NK-92 treated with Interleukin-12 subunit alpha and Interleukin-12 subunit beta, amount 100 ng/mL, for 24 hours (cell line): ENCODE results near the gene GRIPAP1.
A peak's percentile ranks its signal among the peaks of the same experiment; 100 is the strongest.

Experiments
- DNase-seq: peaks from one replicate; lab custom pipeline; 2025; lab: John Stamatoyannopoulos, UW

Gene GRIPAP1

DNA sequence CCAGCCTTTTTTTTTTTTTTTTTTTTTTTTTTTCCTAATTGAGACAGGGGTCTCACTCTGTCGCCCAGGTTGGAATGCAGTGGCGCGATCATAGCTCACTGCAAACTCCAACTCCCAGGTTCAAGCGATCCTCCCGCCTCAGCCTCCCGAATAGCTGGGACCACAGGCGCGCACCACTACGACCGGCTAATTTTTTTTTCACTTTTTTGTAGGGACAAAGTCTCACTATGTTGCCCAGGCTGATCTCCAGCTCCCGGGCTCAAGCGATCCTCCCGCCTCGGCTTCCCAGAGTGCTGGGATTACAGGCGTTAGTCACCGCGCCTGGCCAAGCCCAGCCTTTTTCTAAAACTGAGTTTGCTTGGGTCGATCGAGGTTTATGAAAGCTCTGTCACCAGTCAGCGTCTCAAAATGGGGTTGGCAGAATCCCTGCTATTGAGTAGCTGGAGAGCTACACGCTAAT is 43.4 kb downstream of the GRIPAP1 start:
- no peak for DNase-seq

DNA sequence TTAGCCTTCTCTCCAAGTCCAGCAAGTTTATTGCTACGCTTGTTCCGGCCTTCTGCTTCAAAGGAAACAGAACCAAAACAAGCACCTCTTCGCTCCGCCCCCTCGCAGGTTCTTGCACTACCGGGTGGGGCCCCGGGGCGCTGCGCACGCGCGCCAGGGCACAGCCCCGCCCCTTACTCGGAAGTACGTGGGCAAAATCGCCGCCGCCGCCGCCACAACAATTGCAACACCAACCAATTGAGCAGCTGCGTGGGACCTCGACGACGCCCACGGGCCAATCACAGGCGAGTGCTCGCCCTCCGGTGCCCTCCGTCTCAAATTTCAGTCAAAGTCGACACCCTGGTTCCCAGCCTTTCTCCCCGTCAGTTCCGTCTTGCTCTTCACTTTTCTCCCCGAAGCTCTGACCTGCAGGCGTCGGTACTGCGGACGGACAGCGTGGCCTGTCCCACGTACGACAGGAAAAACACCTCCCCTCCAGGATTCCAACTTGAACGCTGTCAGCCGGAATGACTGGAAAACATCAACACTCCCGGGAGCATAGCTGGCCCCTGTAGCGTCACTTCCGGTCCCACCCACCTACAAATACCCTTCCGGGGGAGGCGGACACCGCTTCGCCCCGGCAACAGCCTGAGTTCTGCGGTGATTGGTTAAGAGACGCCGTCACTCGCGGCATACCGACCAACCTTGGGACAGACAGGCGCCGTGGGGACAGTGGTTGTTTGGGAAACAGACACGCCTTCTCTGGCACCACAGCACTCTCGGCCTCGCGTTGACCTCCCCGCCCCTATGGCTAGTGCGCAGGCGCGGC is 44.0 kb downstream of the GRIPAP1 start:
- DNase-seq = peak; percentile 93

DNA sequence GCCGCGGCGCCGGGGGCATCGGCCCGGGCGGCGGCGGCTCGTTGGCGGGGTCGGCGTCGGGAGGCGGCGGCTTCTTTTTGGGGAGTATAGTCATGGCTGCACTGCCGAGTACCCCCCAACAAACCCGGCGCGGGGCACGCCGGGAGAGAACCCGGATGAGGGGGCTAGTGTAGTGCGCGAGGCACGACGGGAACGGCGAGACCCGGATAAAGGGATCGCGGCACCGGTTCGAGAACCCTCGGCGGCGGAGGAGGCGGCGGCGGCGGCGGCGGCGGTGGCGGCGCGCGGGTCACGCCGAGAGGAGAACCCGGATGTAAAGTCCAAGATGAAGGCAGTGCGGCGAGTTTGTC is 44.6 kb downstream of the GRIPAP1 start, which contains the start of gene OTUD5:
TSS of gene OTUD5 (minus strand) at position 131 of the 350 bp plus-strand sequence. CDS start at position 94, 37 bp downstream.
- DNase-seq = peak; percentile 67

DNA sequence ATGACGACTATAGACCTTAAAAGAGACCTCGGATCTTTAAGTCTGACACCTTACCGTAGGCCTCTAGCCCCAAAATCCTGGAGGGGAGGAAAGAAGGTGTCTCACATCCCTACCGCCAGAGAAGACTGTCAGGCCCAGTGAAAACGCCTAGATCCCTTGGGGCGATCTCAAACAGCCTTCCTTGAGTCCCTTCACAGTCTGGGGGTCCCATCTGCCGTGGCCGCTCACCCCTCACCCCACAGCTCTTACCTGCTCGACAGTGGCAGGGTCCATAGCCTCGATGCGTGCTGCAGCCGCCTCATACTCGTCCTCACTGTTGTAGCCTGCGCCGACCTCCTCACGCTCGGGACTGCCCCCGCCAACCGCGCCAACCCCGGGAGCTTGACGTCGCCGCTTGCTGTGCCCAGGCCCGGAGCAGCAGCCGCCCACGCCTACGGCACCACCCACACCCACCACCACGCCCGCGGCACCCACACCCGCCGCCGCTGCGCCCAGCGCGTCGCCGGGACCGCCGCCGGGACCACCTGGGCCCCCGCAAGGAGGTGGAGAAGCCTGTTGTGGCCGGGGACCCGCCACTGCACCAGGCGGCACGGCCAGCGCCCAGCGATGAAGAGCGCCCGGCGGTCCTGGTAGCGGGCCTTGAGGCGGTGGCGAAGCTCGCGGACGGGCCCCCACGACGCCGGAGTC is 45.2 kb downstream of the GRIPAP1 start:
- no peak for DNase-seq

DNA sequence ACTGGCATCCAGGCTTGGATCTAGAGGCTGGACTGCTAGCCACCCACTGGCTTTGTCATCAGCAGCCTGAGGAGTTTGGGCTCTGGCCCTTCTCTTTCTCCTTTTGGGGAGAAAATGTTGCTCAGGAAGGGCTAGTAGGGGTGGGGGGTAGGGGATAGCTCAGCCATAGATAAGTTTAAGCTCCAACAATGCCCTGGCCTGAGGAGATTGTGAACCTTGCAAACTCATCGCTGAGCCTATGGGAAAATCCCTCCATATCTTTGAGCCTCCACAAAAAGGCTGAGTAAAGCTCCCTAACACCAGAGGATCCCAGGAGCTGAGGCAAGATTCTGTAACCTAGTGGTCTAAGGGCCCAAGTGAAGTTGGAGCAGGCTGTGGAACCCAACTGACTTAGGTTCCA is 53.5 kb downstream of the GRIPAP1 start:
- DNase-seq = no peak

DNA sequence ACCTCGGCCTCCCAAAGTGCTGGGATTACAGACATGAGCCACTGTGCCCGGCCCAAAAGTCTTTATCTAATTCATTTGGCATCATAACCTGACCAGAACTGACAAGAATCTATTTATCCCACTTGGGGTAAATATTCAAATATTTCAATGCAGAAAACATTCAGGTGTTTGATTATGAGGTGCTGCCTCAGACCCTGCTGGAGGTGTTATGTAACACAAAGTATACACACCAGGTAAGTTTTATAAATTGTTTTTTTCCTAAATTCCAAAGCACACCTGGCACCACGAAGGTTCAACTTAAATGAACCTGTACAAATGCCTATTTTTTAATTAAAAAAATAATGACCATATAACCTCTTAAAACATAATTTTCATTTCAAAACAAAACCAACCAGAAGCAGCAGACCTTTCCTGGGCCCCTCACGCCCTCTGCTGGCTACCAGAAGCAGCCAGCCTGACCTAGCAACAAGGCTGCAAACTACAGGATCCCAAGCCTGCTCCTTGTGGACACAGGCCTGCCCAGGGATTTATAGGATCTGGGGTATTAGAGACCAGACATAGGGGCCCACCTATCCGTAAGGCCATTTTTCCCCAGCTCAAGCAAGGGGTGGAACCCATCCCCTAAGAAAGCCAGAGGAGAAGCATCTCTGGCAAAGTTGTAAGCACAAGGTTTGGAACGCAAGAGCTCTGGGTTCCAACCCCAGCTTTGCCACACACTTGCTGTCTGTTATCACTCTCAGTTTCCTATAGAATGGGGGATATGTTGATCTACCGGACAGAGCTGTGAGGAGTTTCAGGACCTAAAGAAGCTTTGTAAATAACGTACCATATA is 56.3 kb downstream of the GRIPAP1 start:
- peak; percentile 24 for DNase-seq

DNA sequence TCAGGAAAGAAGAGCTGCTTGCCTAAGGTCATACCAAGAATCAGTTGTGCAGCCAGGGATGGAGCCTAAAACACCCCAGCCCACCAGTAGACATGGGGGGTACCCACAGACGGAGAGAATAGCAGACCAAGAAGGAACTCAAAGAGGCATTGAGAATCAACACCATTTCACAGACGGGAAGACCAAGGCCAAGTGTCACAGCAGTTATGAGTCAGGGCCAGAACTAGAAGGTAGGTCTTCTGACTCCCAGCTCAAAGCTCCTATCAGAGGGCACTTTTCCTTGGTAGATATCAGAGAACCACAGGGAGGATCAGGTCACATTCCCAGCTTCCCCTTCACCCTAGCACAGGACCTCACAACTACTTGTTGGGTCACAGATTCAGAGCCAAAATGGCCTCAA is 59.2 kb downstream of the GRIPAP1 start:
- no peak for DNase-seq

DNA sequence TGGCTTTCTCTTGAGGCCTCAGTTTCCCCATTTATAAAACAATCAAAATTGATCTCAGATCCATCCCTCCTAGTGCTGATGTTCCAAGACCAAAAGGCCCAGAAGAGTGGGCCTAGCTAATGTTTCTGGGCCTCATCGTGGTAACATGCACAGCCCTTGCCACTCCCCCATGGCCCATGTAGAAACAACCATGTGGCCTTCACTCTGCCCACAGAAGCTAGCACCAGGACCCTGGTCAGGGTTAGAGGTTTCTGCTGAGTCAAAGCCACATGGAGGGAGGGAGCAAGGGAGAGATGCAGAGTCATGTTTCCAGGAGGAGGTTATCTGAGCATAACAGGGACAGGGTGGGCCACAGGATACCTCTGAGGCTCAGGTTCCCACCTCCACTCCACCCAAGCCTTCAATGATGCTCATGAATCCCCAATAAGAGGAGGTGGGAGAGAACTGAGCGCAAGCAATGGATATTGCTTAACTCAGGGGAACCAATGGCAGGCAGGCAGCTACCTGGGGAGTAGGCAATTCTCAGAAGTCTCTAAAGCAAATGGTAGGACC is 61.6 kb downstream of the GRIPAP1 start:
- DNase-seq = peak; percentile 32

DNA sequence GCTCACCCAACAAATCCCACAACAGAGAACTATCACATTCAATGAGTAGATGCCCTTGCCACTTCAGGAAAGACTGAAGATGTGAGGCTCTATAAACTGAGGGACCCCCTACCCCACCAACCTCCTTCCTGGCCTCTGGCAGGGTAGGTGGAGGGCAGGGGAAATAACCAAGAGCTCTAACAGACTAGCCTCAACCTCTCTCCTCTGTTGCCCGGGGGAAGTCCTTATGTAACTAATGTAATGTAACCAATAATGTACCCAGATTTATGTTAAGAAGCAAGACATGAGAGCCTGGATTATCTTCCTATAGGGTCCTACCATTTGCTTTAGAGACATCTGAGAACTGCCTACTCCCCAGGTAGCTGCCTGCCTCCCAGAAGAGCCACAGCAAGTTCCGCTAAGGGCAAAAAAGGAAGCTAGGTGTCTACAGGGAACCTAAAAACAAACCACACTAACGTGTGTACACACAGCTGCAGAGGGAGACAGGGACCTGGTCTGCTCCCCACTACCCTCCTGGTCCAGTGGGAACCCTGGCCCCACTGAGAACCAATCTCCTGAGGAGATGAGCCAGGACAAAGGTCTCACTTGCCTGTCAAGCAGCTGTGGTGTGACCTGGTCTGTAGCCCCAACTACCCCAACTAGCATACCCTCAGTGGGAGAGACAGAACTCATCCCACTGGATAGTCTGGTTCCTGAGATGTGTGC is 62.4 kb downstream of the GRIPAP1 start:
- no peak for DNase-seq

DNA sequence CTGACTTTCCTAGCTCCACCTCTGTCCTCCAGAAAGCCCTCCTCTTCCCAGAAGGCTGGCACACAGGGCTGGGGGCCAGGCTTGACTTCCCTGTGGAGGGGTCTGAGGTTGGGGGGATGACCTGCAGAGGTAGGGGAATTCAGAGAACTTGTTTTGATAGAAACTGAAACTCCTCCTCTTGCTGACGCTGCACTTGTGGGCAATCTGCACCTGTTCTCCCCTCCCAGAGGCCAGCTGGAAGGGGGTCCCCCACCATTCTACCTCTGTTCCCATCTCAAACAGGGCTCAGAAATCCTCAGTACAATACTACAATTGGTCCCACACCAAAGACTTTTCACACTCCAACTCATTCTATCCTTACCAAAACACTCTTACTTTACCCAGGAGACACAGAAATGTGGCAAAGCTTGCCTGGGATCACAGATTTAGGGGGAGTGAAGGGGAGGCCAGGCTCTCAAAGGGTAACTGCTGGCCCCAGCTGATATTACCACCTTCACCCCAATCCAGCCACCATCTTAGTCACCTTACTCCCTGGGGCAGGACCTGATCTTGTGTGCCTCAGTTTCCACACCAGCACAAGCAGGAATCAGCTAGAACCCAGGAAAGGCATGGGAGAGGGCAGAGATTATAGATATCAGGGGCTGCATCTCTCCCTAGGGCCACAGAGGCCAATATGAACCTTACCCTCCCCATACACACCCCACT is 63.2 kb downstream of the GRIPAP1 start:
- peak; percentile 21 for DNase-seq

DNA sequence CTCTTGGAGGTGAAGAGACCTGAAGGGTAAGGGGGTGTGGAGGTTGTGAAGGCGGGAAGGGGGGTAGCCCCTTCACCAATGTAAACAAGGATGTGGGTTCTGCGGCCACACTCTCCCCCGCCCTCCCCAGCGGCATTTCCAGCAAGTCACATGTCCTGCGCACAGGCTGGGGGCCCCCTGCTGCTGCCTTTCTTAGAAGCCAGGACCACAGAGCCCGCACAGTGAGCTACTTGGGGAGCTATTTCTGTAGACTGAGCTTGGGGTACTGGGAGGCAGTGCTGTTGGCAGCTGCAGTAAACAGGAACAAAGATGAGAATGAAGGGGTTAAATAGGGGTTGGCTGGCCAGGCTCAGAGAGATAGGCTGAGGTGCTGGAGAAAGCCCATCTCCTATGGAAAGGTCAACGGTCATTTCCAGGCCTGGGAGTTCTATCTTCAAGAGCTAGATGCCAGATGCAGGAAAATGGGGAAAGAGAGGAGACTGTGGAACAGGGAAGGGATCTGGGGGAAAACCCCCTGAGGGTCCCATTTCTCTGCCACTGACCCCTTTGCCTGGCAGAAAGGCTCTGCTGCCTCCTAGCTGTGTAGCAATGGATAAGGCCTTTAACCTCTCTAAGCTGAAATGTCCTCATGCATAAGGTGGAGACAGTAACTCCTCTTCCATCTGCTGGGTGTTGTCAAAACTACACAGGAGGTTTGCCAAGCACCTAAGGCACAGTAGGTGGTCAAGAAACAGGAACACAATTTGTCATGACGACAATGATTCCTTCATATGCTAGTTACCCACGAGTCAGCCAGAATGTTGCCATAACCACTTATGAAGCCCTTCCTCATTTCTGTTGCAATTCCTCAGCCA is 64.8 kb downstream of the GRIPAP1 start:
- peak; percentile 80 for DNase-seq

DNA sequence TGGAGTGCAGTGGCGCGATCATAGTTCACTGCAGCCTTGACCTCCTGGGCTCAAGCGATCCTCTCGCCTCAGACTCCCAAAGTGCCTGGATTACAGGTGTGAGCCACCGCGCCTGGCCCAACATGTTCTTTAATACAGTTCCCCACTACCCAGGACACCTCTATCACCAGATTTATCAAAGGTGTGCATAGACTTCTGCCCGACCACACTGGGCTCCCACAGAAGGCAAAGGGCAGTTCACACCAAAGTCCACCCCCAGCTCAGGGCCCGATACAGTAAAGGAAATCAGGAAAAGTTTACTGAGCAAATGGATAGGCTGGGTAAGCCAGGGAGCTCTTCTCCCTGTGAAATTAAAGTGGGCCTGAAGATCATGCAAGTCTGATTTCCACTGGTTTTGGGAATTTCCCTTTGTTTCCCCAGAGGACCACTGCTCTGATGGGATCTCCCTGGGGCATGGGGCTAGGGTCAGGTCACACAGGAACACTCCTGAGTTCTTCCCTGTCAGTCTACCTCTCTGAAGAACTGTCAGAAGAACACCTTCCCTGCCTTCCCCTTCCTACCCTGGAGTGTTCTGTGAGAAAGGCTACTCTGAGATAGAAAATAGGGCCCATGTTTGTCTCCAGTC is 65.5 kb downstream of the GRIPAP1 start:
- DNase-seq = no peak

DNA sequence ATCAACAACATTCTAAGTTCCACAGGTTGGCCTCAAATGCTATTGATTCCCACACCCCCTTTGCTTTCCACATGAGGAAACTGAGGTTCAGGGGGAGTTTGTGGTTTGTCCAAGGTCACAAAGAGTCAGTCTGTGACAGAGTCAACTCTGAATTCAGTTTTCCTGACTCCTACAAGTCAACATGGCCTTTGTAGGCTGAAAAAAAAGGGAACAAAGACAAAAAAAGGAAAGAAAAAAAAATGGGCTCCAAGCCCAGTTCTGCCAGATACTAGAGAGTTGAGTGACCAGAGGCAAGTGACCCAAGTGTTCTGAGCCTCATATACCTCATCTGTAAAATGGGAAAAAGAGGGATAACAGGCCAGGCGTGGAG is 66.8 kb downstream of the GRIPAP1 start:
- DNase-seq = no peak

DNA sequence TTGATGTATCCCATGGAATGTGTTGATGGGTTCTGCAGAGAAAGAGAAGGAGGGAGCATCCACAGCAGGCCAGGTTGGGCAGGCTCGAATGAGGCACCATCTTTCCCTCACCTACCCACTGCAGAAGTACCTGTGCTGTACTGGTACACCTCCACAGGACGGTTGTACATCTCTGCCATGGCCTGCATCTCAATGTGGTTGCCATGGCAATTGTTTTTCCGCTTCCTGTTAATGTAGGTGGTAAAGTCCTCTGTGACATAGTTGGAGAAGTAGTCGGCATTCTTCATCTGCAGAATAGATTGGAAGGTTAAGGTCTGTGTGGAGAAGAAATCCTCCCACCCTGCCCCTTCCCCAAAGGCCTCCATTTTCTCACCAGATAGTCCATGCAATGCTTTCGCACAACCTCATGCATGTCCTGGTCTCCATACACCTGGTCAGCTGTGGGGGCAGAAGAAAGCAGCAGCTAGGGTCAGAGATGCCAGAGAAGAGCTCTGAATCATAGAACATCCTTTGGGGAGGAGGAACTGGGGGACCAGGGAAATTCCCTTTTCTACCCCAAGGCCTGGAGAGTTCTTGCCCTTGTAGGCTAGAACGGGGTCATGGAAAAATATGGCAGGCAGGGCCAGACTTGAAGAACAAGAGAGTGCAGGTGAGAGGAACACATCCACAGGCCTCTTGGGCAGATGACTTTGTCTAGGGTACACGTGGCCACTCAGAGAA is 67.3 kb downstream of the GRIPAP1 start:
- DNase-seq = no peak

DNA sequence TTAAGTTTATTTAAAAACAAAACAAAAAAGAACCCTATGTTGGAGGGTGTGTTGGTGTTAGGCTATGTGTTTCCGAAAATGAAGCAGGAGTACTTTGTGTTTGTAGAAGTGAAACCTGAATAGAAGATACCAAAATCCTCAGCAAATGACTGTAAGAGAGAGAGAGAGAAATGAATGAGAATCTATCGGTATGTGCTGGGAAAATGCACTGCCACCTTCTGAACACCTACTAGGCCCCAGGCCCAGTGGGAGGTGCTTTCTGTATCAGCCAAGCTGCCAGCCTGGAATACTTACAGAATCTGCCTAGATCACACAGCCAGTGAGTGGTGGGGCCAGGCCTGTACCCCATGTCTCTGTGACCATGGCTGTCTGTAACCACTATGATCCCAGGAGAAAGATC is 68.3 kb downstream of the GRIPAP1 start:
- no peak for DNase-seq

DNA sequence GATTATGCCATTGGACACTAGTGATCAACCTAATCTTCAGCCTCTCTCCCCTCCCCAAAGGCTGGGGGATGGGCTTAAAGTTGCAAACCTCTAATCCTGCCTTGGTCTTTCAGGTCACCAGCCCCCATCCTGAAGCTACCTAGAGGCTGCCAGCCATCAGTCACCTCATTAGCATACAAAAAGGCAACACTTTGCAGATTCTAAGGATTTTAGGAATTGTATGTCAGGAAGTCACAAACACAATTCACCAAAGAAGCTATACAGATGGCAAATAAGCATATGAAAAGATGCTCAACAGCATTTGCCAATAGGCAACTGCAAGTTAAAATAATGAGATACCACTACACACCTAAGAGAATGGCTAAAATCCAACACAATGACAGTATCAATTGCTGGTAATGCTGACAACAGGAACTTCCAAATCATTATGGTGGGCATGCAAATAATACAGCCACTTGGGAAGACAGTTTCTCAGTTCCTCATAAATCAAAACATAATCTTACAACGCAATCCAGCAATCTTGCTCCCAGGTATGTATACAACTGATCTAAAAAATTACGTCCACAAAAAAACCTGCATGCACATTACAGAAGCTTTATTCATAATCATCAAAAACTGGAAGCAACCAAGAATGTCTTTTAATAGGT is 74.2 kb downstream of the GRIPAP1 start:
- DNase-seq = no peak

DNA sequence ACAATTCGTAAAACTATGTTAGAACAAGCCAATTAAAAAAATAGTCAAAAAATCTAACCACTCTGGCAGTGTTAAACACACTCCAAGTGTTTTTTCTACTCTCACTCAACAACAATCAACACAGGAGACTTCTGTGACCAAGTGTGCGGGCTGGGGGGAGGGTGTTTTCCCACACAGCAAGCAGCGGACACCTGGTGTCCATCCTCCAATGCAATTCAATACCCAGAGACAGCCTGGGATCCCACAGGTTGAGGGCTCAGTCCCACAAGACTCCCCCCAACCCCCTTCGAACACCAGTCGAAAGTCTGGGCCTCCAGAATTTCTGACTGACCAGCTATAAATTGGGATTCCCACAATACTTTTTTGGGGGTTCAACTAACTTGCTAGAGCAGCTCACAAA is 74.9 kb downstream of the GRIPAP1 start:
- no peak for DNase-seq

DNA sequence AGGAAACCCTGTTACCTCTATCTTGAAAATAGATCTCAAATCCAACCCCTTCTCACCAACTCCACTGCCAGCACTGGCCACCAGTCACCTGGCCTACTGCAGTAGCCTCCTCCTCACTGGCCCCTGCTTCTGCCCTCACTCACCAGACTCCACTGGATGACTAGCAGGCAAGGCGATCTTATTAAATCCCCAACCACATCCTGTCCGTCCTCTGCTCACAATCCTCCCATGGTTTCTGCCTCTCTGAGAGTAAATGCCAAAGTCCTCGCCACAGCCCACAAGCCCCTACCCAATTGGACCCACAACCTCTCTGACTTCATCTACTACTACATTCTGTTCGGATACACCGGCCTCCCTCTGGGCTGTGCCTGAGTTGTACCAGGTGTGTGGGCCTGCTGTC is 77.8 kb downstream of the GRIPAP1 start:
- DNase-seq = peak; percentile 9
